Retinal pigment epithelial cell (primary cell): Measurements from ENCODE around the gene ANO10.
"Not testable (repeated sequence)": the region's sequence is repeated elsewhere in the genome, so short reads cannot be mapped to it uniquely, and the experiment has no call there.

Experiments used
- DNase-seq: peaks from one replicate; pipeline ENCODE4 v3.0.0-alpha.2; 2010; ENCODE audit warnings: low read depth
- H3K4me3 ChIP-seq: 2 replicates; pipeline ENCODE4 v1.5.1; 2011; ENCODE audit warnings: mild to moderate bottlenecking, low read length, control low read depth, moderate library complexity
- CTCF ChIP-seq: conservative IDR thresholded peaks from 2 replicates; pipeline ENCODE4 v1.5.1; 2011; ENCODE audit warnings: low read depth, low read length, control low read depth, inconsistent platforms

ANO10 gene

GRCh38 chr3:43461345-43461744, 160.5 kb downstream of the ANO10 start:
- DNase-seq = no peak
- no peak for TF ChIP-seq CTCF
- no peak overlapping the region for H3K4me3 ChIP-seq

GRCh38 chr3:43457038-43457437, 164.8 kb downstream of the ANO10 start:
- not testable (repeated sequence) for H3K4me3 ChIP-seq, DNase-seq

DNA sequence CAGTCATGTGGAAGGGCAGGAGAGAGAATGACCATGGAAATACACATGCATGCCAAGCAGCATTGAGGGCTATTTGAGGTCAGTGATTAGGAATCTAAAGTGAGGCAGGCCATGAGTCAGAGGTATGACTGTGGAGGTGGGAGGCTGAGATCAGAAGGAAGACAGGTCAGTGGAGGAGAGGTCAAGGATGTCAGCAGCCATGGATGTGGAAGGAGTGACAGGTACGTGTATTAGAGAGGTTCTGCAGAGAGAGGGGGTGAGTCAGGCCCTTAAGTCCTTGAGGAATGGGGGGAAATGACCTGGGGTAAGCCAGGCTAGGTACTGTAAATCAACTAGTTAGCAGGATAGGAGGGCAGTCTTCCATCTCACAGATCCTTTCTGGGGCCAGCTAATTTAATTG, 166.6 kb downstream of the ANO10 start:
- no peak for TF ChIP-seq CTCF
- no peak overlapping the region for H3K4me3 ChIP-seq
- peak; percentile 51 for DNase-seq

- no peak overlapping the region for H3K4me3 ChIP-seq
- TF ChIP-seq CTCF = no peak
- DNase-seq = no peak
Measured at GRCh38 chr3:43453981-43454380, 167.8 kb downstream of the ANO10 start.

GRCh38 chr3:43451670-43452254, 170.0 kb downstream of the ANO10 start:
- no peak for TF ChIP-seq CTCF
- no peak for DNase-seq
- no peak overlapping the region for H3K4me3 ChIP-seq

GRCh38 chr3:43448098-43448497, 173.7 kb downstream of the ANO10 start:
- TF ChIP-seq CTCF = no peak
- no peak for DNase-seq

GRCh38 chr3:43445820-43446219, 176.0 kb downstream of the ANO10 start:
- TF ChIP-seq CTCF = no peak
- no peak overlapping the region for H3K4me3 ChIP-seq
- no peak for DNase-seq

More at GRCh38 chr3:43448098-43448497, 173.7 kb downstream of the ANO10 start:
- no peak overlapping the region for H3K4me3 ChIP-seq
